GM15510 (cell line): ENCODE data around the gene MEGF11.

Experiments
- POLR2A ChIP-seq: IDR thresholded peaks from 3 replicates; pipeline ENCODE4 v1.6.1; 2011; ENCODE audit warnings: borderline replicate concordance; ENCODE audit not compliant: insufficient read length; ENCODE audit errors: extremely low read depth

Gene MEGF11

GRCh38 chr15:66094331-66094730, 159.2 kb downstream of the MEGF11 start:
- no peak for TF ChIP-seq POLR2A

- no peak for TF ChIP-seq POLR2A
Measured at GRCh38 chr15:66092053-66093016, 161.2 kb downstream of the MEGF11 start.

GRCh38 chr15:66089509-66089908, 164.0 kb downstream of the MEGF11 start:
- TF ChIP-seq POLR2A: no peak

GRCh38 chr15:66089049-66089448, 164.5 kb downstream of the MEGF11 start:
- no peak for TF ChIP-seq POLR2A

GRCh38 chr15:66085128-66085527, 168.4 kb downstream of the MEGF11 start:
- TF ChIP-seq POLR2A: no peak

- no peak for TF ChIP-seq POLR2A
Measured at GRCh38 chr15:66084704-66085103, 168.8 kb downstream of the MEGF11 start.

GRCh38 chr15:66080717-66081398, 172.7 kb downstream of the MEGF11 start:
- TF ChIP-seq POLR2A: no peak

GRCh38 chr15:66078929-66079275, 174.6 kb downstream of the MEGF11 start:
- TF ChIP-seq POLR2A: no peak

GRCh38 chr15:66078196-66078928, 175.2 kb downstream of the MEGF11 start:
- TF ChIP-seq POLR2A: no peak

GRCh38 chr15:66077320-66077663, 176.3 kb downstream of the MEGF11 start:
- no peak for TF ChIP-seq POLR2A

- no peak for TF ChIP-seq POLR2A
Measured at GRCh38 chr15:66076591-66077319, 176.8 kb downstream of the MEGF11 start.

GRCh38 chr15:66075947-66076346, 177.6 kb downstream of the MEGF11 start:
- no peak for TF ChIP-seq POLR2A

GRCh38 chr15:66072616-66073361, 180.8 kb downstream of the MEGF11 start:
- no peak for TF ChIP-seq POLR2A

GRCh38 chr15:66071921-66072295, 181.6 kb downstream of the MEGF11 start:
- no peak for TF ChIP-seq POLR2A
